Measurements from ENCODE around the gene FCN3.

GRCh38 chr1:27345272-27345671, 29.4 kb downstream of the FCN3 start:
- no peak for TF ChIP-seq CTCF (IDR thresholded peaks at IDR 0.05; ENCODE audit: low read depth, low read length)
- no peak for TF ChIP-seq POLR2A (IDR thresholded peaks at IDR 0.05; ENCODE audit: extremely low read depth, insufficient read length)
- TF ChIP-seq MAX (IDR thresholded peaks at IDR 0.05; ENCODE audit: low read depth, low read length) = no peak
- TF ChIP-seq MYC (IDR thresholded peaks at IDR 0.05; ENCODE audit: low read depth, low read length) = no peak
